Stimulated activated naive CD4-positive, alpha-beta T cell (primary cell): ENCODE results near the gene GET4.
A peak's percentile ranks its signal among the peaks of the same experiment; 100 is the strongest.
"Not testable (repeated sequence)": the region's sequence is repeated elsewhere in the genome, so short reads cannot be mapped to it uniquely, and the experiment has no call there.

Source experiments
- DNase-seq, 6 experiments: peaks; one replicate each; lab custom pipeline; 2025; lab: John Stamatoyannopoulos, UW

GET4 gene

GRCh38 chr7:915291-916218 is 39.2 kb downstream of the GET4 start:
- DNase-seq = no peak

- no peak for DNase-seq
Observed at GRCh38 chr7:916291-916941, 40.1 kb downstream of the GET4 start.

- no peak for DNase-seq
Observed at GRCh38 chr7:917255-918117, 41.1 kb downstream of the GET4 start.

GRCh38 chr7:918118-918425 is 41.7 kb downstream of the GET4 start:
- no peak for DNase-seq

- DNase-seq = no peak
Observed at GRCh38 chr7:918441-919113, 42.2 kb downstream of the GET4 start.

- no peak for DNase-seq
Observed at GRCh38 chr7:919114-919442, 42.7 kb downstream of the GET4 start.

- no peak for DNase-seq
Observed at GRCh38 chr7:919924-920341, 43.6 kb downstream of the GET4 start.

- no peak for DNase-seq
Observed at GRCh38 chr7:920351-921070, 44.2 kb downstream of the GET4 start.

GRCh38 chr7:921071-921461 is 44.7 kb downstream of the GET4 start:
- no peak for DNase-seq

- DNase-seq = no peak
Observed at GRCh38 chr7:921581-922333, 45.4 kb downstream of the GET4 start.

GRCh38 chr7:922334-923107 is 46.2 kb downstream of the GET4 start:
- peak in 3 of 6 experiments; percentile 17 to 31 (median 30) for DNase-seq

GRCh38 chr7:923108-924041 is 47.0 kb downstream of the GET4 start:
- peak; percentile 76 to 91 (median 84) for DNase-seq

- not testable (repeated sequence) for DNase-seq
Observed at GRCh38 chr7:924042-924441, 47.7 kb downstream of the GET4 start.

- DNase-seq = no peak
Observed at GRCh38 chr7:924541-925231, 48.3 kb downstream of the GET4 start.

GRCh38 chr7:925601-926000 is 49.2 kb downstream of the GET4 start:
- DNase-seq = no peak

GRCh38 chr7:926061-927030 is 50.0 kb downstream of the GET4 start:
- DNase-seq = no peak
